ENCODE data around the gene NBPF11.
"Not testable (repeated sequence)": the region's sequence is repeated elsewhere in the genome, so short reads cannot be mapped to it uniquely, and the experiment has no call there.

The NBPF11 gene

DNA sequence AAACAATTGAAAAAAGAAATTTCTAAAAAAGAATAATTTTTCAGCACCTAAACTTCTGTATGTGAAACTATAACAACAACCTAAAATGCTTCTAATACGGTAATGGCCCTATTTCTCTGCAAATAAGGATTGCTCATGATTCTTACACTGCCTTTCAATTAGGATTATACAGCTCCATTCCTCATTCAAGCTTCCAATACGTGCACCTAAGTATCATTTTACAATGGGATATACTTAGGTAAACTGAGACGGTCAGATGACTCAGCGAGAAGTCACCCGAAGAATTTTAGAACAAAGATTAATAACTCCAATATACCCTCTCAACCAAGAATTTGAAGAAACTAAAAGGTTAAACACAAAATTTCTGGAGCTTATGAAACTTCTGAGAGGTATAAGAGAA, 83.9 kb downstream of the NBPF11 start:
- DNase-seq (ENCODE audit: low read depth, low spot score); POLR2A ChIA-PET; CTCF ChIA-PET; H3K4me3 ChIP-seq (ENCODE audit: low read depth, low read length): not testable (repeated sequence)

DNA sequence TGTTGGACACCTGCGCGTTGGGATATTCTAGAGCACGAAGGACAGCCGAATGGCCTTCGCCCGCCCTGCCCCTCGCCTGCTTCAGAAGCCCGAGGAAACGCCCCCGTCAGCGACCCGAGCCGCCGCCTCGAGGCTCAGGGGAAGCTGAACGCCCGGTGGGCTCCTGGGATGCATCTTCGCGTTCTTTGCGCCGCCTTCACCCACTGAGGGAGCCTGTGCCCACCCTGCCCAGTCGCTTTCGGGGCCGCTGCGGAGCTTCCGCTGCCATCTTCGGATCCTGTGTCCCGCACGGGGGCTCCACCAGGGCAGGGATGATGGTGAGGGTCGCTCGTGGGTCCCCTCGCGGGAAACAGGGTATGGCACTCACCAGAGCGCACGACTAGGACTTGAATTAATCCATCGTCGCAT, 91.8 kb downstream of the NBPF11 start:
- CTCF ChIA-PET; DNase-seq (ENCODE audit: low read depth, low spot score); H3K4me3 ChIP-seq (ENCODE audit: low read depth, low read length); POLR2A ChIA-PET: not testable (repeated sequence)

GRCh38 chr1:148057384-148057783, 94.7 kb downstream of the NBPF11 start:
- POLR2A ChIA-PET; CTCF ChIA-PET; H3K4me3 ChIP-seq (ENCODE audit: low read depth, low read length); DNase-seq (ENCODE audit: low read depth, low spot score): not testable (repeated sequence)
